A549 (cell line): ENCODE data around the gene CRBN. TPM values are rescaled to one million over a fixed set of nuclear protein-coding genes. Genes with fewer than 3 reads are reported as not detected.

Experiments
- ATAC-seq, 2 experiments: fragments of 200-7000 bp in 1 of 2; fragments of >200 bp in 1 of 2; cut with Nextera tagmentation in 1 of 2; cut with Tn5 transposase in 1 of 2; 3 replicates each; pipeline versions ENCODE4 v1.8.0 to v1.9.1; 2018 to 2020; ENCODE audit warnings: mild to moderate bottlenecking in 1 of 2, moderate library complexity in 1 of 2
- CTCF ChIA-PET: fragments of 300-600 bp; sonication (Branson Sonifier 250); formaldehyde crosslinking; extraction: SDS; loops from one replicate; lab custom pipeline; 2021; ENCODE audit warnings: antibody characterized with exemption, inconsistent platforms; lab: Yijun Ruan, JAX
- POLR2A ChIA-PET: fragments of 350-600 bp; formaldehyde crosslinking; extraction: SDS; loops from one replicate; lab custom pipeline; 2021; ENCODE audit warnings: antibody characterized with exemption, inconsistent platforms; lab: Yijun Ruan, JAX
- DNase-seq, 2 experiments: peaks; one replicate each; pipeline versions ENCODE4 v3.0.0 to v3.0.0-alpha.2; 2011 to 2016; ENCODE audit warnings: low read depth in 1 of 2, low spot score in 1 of 2
- FAIRE-seq: peaks from 2 replicates; lab custom pipeline; 2011; peaks lifted over from hg19 to GRCh38; lab: Jason Lieb, UNC
- H3K27ac ChIP-seq, 2 experiments: fragments of >200 bp; sonication (Bioruptor Twin); formaldehyde crosslinking; 3 replicates each; pipeline ENCODE4 v1.5.1; 2016 to 2017
- H3K4me1 ChIP-seq: fragments of >200 bp; sonication (Bioruptor Twin); formaldehyde crosslinking; 3 replicates; pipeline ENCODE4 v1.6.1; 2016
- H3K4me2 ChIP-seq: fragments of >200 bp; sonication (Bioruptor Twin); formaldehyde crosslinking; 3 replicates; pipeline ENCODE4 v1.6.1; 2016
- H3K4me3 ChIP-seq: fragments of >200 bp; sonication (Bioruptor Twin); formaldehyde crosslinking; 3 replicates; pipeline ENCODE4 v1.5.1; 2016
- H3K9me3 ChIP-seq: fragments of >200 bp; sonication (Bioruptor Twin); formaldehyde crosslinking; 3 replicates; pipeline ENCODE4 v1.6.1; 2016
- BCL3 ChIP-seq: fragments of >200 bp; sonication (Bioruptor Twin); formaldehyde crosslinking; IDR thresholded peaks from 3 replicates; pipeline ENCODE4 v1.6.1; 2016
- BHLHE40 ChIP-seq: IDR thresholded peaks from 2 replicates; pipeline ENCODE4 v1.6.1; 2012; ENCODE audit warnings: low read depth, low read length, inconsistent platforms
- CHD2 ChIP-seq: fragments of 150-350 bp; IDR thresholded peaks from 2 replicates; pipeline ENCODE4 v1.6.1; 2014; ENCODE audit warnings: low read length; ENCODE audit not compliant: partially characterized antibody
- CHD4 ChIP-seq: fragments of 200-600 bp; sonication (generic); IDR thresholded peaks from 2 replicates; pipeline ENCODE4 v1.6.1; 2016; ENCODE audit warnings: antibody characterized with exemption, mild to moderate bottlenecking, borderline replicate concordance
- E2F6 ChIP-seq: IDR thresholded peaks from 2 replicates; pipeline ENCODE4 v1.6.1; 2012; ENCODE audit warnings: low read depth, borderline replicate concordance
- EHMT2 ChIP-seq: fragments of 200-600 bp; sonication (generic); IDR thresholded peaks from 2 replicates; pipeline ENCODE4 v1.6.1; 2016; ENCODE audit warnings: antibody characterized with exemption, low read depth, mild to moderate bottlenecking, moderate library complexity
- ESRRA ChIP-seq: fragments of 150-350 bp; IDR thresholded peaks from 2 replicates; pipeline ENCODE4 v1.6.1; 2014; ENCODE audit warnings: mild to moderate bottlenecking, low read length, borderline replicate concordance
- GATA3 ChIP-seq: IDR thresholded peaks from 2 replicates; pipeline ENCODE4 v1.6.1; 2012; ENCODE audit warnings: borderline replicate concordance
- HEYL ChIP-seq: fragments of 250-450 bp; sonication (Bioruptor Pico); IDR thresholded peaks from 2 replicates; pipeline ENCODE4 v1.8.0; 2021; ENCODE audit warnings: mild to moderate bottlenecking, moderate library complexity
- KDM1A ChIP-seq: fragments of 200-600 bp; sonication (generic); IDR thresholded peaks from 2 replicates; pipeline ENCODE4 v1.6.1; 2016; ENCODE audit warnings: low read depth, mild to moderate bottlenecking
- KDM5A ChIP-seq: fragments of 200-600 bp; sonication (generic); IDR thresholded peaks from 2 replicates; pipeline ENCODE4 v1.6.1; 2016; ENCODE audit warnings: antibody characterized with exemption, mild to moderate bottlenecking
- NFE2L2 ChIP-seq: fragments of 150-350 bp; conservative IDR thresholded peaks from 2 replicates; pipeline ENCODE4 v1.6.1; 2014; ENCODE audit warnings: low read length
- NPAS2 ChIP-seq: fragments of 250-450 bp; sonication (Bioruptor Pico); IDR thresholded peaks from 2 replicates; pipeline ENCODE4 v1.8.0; 2022; ENCODE audit warnings: mild to moderate bottlenecking, moderate library complexity, borderline replicate concordance
- RAD21 ChIP-seq, 2 experiments: fragments of >200 bp in 1 of 2; sonication (Bioruptor Twin) in 1 of 2; formaldehyde crosslinking in 1 of 2; IDR thresholded peaks in 1 of 2; conservative IDR thresholded peaks in 1 of 2; 2 replicates in 1 of 2; 3 replicates in 1 of 2; pipeline ENCODE4 v1.6.1; 2012 to 2018; ENCODE audit warnings: inconsistent platforms in 1 of 2
- RARB ChIP-seq: fragments of 250-450 bp; sonication (Bioruptor Pico); IDR thresholded peaks from 2 replicates; pipeline ENCODE4 v1.8.0; 2021; ENCODE audit warnings: mild to moderate bottlenecking, moderate library complexity
- TFCP2L1 ChIP-seq: fragments of 250-450 bp; sonication (Bioruptor Pico); IDR thresholded peaks from 2 replicates; pipeline ENCODE4 v1.5.0; 2021; ENCODE audit warnings: mild to moderate bottlenecking
- TP53 ChIP-seq: fragments of 250-450 bp; sonication (Bioruptor Pico); IDR thresholded peaks from 2 replicates; pipeline ENCODE4 v1.5.0; 2021; ENCODE audit warnings: mild to moderate bottlenecking, moderate library complexity
- WGBS: methylation state at CpG from one replicate; pipeline ENCODE4 v1.1.6; 2017; ENCODE audit errors: missing lambda C conversion rate; 5-methylcytosine and 5-hydroxymethylcytosine counted together
- polyA plus RNA-seq, 4 experiments: library from polyadenylated mRNA; depleted of rRNA in 3 of 4; stranded (reverse); fragments of >200 nt; fragmentation: RNase III in 1 of 4; extraction: RNeasy Plus Mini Kit Qiagen cat#74134 plus additional on column Dnase treatment in 1 of 4; gene quantifications; 2 replicates in 3 of 4; 3 replicates in 1 of 4; pipeline ENCODE4 v1.2.3, GENCODE V29; 2011 to 2017
- TF ChIP-seq, protein P1 (sequence below): fragments of >200 bp; sonication (Bioruptor Twin); formaldehyde crosslinking; IDR thresholded peaks from 2 replicates; pipeline ENCODE4 v1.6.1; 2016
- TF ChIP-seq, protein P2 (sequence below): fragments of 450-650 bp; IDR thresholded peaks from 2 replicates; pipeline ENCODE4 v1.6.1; 2014; ENCODE audit warnings: antibody characterized with exemption
- TF ChIP-seq, protein P3 (sequence below): fragments of 150-350 bp; IDR thresholded peaks from 2 replicates; pipeline ENCODE4 v1.6.1; 2014; ENCODE audit warnings: low read depth, mild to moderate bottlenecking, low read length

Gene CRBN
- polyA plus RNA-seq, 2 of the 4 experiments (the other 2 are of a cell fraction), result 21.8 to 41.0 TPM

GRCh38 chr3:3119393-3119851 is 60.1 kb downstream of the CRBN start:
- ChIA-PET POLR2A (no interaction called here), CTCF (no interaction called here)
- Histone ChIP-seq H3K4me1 (no peaks in the 10 kb centered on the region), H3K4me3 (no peak overlapping the region), H3K27ac (no peak overlapping the region), H3K9me3 (no peaks in the 10 kb centered on the region), H3K4me2 (no peak overlapping the region)
- FAIRE-seq, result no peak
- 30% methylated on average over 4 of the region's 4 CpGs for WGBS
- ATAC-seq, result no peak
- DNase-seq, result no peak
- TF ChIP-seq TP53 (CRISPR knock-in tag) (no peak), CHD2 (no peak), EHMT2 (no peak), NPAS2 (no peak), RARB (CRISPR knock-in tag) (no peak), HEYL (CRISPR knock-in tag) (no peak), GATA3 (no peak), NFE2L2 (no peak)
- TF ChIP-seq, protein P1, sequence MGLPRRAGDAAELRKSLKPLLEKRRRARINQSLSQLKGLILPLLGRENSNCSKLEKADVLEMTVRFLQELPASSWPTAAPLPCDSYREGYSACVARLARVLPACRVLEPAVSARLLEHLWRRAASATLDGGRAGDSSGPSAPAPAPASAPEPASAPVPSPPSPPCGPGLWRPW, result no peak

GRCh38 chr3:3117651-3118050 is 61.8 kb downstream of the CRBN start:
- TF ChIP-seq, protein P2, sequence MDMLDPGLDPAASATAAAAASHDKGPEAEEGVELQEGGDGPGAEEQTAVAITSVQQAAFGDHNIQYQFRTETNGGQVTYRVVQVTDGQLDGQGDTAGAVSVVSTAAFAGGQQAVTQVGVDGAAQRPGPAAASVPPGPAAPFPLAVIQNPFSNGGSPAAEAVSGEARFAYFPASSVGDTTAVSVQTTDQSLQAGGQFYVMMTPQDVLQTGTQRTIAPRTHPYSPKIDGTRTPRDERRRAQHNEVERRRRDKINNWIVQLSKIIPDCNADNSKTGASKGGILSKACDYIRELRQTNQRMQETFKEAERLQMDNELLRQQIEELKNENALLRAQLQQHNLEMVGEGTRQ, result no peak
- TF ChIP-seq BHLHE40, result no peak
- Histone ChIP-seq H3K27ac (no peak overlapping the region), H3K4me3 (no peak overlapping the region), H3K9me3 (no peaks in the 10 kb centered on the region), H3K4me1 (no peaks in the 10 kb centered on the region), H3K4me2 (no peak overlapping the region)
- ATAC-seq (no peak), FAIRE-seq (no peak), DNase-seq (no peak)
- CTCF ChIA-PET, result no interaction called here
- POLR2A ChIA-PET, result no interaction called here
- 26% methylated on average over 2 of the region's 2 CpGs for WGBS

- TF ChIP-seq TP53 (CRISPR knock-in tag) (no peak), NFE2L2 (no peak), E2F6 (no peak), KDM5A (no peak), KDM1A (no peak), ESRRA (no peak), CHD4 (no peak), RAD21 (conservative IDR thresholded peaks at IDR 0.05 in 1 of 2, IDR thresholded peaks at IDR 0.05 in 1 of 2) (no peak), RARB (CRISPR knock-in tag) (no peak), BCL3 (no peak), TFCP2L1 (CRISPR knock-in tag) (no peak)
- TF ChIP-seq, protein P3, sequence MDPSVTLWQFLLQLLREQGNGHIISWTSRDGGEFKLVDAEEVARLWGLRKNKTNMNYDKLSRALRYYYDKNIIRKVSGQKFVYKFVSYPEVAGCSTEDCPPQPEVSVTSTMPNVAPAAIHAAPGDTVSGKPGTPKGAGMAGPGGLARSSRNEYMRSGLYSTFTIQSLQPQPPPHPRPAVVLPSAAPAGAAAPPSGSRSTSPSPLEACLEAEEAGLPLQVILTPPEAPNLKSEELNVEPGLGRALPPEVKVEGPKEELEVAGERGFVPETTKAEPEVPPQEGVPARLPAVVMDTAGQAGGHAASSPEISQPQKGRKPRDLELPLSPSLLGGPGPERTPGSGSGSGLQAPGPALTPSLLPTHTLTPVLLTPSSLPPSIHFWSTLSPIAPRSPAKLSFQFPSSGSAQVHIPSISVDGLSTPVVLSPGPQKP, result no peak
- TF ChIP-seq, protein P1, result no peak
- Histone ChIP-seq H3K9me3 (no peaks in the 10 kb centered on the region), H3K4me1 (no peaks in the 10 kb centered on the region), H3K4me2 (no peak overlapping the region), H3K4me3 (no peak overlapping the region), H3K27ac (no peak overlapping the region)
- FAIRE-seq, result no peak
- ChIA-PET CTCF (no interaction called here), POLR2A (no interaction called here)
- ATAC-seq, result no peak
- 34% methylated on average over 4 of the region's 4 CpGs for WGBS
- DNase-seq, result no peak
Observed at GRCh38 chr3:3113042-3113709, 66.3 kb downstream of the CRBN start.
